Peyer's patch (tissue), 4 donors: Measurements from ENCODE around the gene ARHGAP26. TPM values are rescaled to one million over a fixed set of nuclear protein-coding genes. Genes with fewer than 3 reads are reported as not detected.

ENCODE experiments used
- DNase-seq, 3 donors: peaks; one replicate each; pipeline ENCODE4 v3.0.0-alpha.2; 2017 to 2019
- H3K27ac ChIP-seq, 4 donors: fragments of 200-600 bp; sonication (generic); one replicate each; pipeline ENCODE4 v1.5.1; 2016 to 2019
- H3K27me3 ChIP-seq, 2 donors: fragments of 200-600 bp; sonication (generic); one replicate each; pipeline ENCODE4 v1.5.1; 2019
- H3K36me3 ChIP-seq, 3 donors: fragments of 200-600 bp; sonication (generic); one replicate each; pipeline ENCODE4 v1.5.1; 2016 to 2019
- H3K4me1 ChIP-seq, 4 donors: fragments of 200-600 bp; sonication (generic); one replicate each; pipeline ENCODE4 v1.5.1; 2016 to 2019
- H3K4me3 ChIP-seq, 4 donors: fragments of 200-600 bp; sonication (generic); 1 replicate in 3 of 4; 2 replicates in 1 of 4; pipeline ENCODE4 v1.5.1; 2016 to 2019; ENCODE audit warnings: mild to moderate bottlenecking in 1 of 4
- H3K9me3 ChIP-seq, 4 donors: fragments of 200-600 bp; sonication (generic); one replicate each; pipeline ENCODE4 v1.5.1; 2016 to 2019; ENCODE audit warnings: mild to moderate bottlenecking in 1 of 4
- CTCF ChIP-seq, 6 experiments: fragments of 450-650 bp in 4 of 6; fragments of 200-600 bp in 2 of 6; sonication (generic) in 1 of 6; IDR thresholded peaks; one replicate each; pipeline ENCODE4 v1.5.1; 2017 to 2019; ENCODE audit warnings: antibody characterized with exemption in 6 of 6, mild to moderate bottlenecking in 3 of 6, moderate library complexity in 1 of 6
- POLR2A ChIP-seq, 2 donors: fragments of 450-650 bp; IDR thresholded peaks; one replicate each; pipeline ENCODE4 v1.5.1; 2017; ENCODE audit warnings: antibody characterized with exemption in 2 of 2, mild to moderate bottlenecking in 2 of 2, moderate library complexity in 2 of 2
- total RNA-seq, 4 donors: library from RNA; depleted of rRNA; stranded (reverse); fragments of >200 nt; gene quantifications; one replicate each; pipeline ENCODE4 v1.1.0, GENCODE V29; 2016

The ARHGAP26 gene
- total RNA-seq, 4 donors from 2014 or later: 60.1 to 180 (median 126) TPM

GRCh38 chr5:143208781-143209510 lies 438.8 kb downstream of the ARHGAP26 start:
- H3K4me1 ChIP-seq: peaks cover 0 to 8% (median 0%) of the 10 kb centered on the region in 4 donors
- no peak overlapping the region for H3K27ac ChIP-seq
- H3K36me3 ChIP-seq: no peaks in the 10 kb centered on the region
- TF ChIP-seq POLR2A (IDR thresholded peaks at IDR 0.05) (no peak), CTCF (IDR thresholded peaks at IDR 0.05) (peak in 1 of 6 experiments; percentile 6)
- no peak overlapping the region for H3K4me3 ChIP-seq
- no peak for DNase-seq
- H3K9me3 ChIP-seq: no peaks in the 10 kb centered on the region
- H3K27me3 ChIP-seq: no peaks in the 10 kb centered on the region

- DNase-seq: no peak
- Histone ChIP-seq H3K4me3 (no peak overlapping the region), H3K4me1 (peaks cover 0 to 8% (median 0%) of the 10 kb centered on the region in 4 donors), H3K27me3 (no peaks in the 10 kb centered on the region), H3K27ac (no peak overlapping the region), H3K36me3 (peaks cover 0 to 9% (median 0%) of the 10 kb centered on the region in 3 donors), H3K9me3 (no peaks in the 10 kb centered on the region)
- TF ChIP-seq POLR2A (IDR thresholded peaks at IDR 0.05) (no peak), CTCF (IDR thresholded peaks at IDR 0.05) (no peak)
Measured at GRCh38 chr5:143209881-143210395, 439.8 kb downstream of the ARHGAP26 start.

GRCh38 chr5:143210576-143210975 lies 440.4 kb downstream of the ARHGAP26 start:
- Histone ChIP-seq H3K27me3 (no peaks in the 10 kb centered on the region), H3K9me3 (no peaks in the 10 kb centered on the region), H3K4me3 (no peak overlapping the region), H3K36me3 (peaks cover 0 to 11% (median 0%) of the 10 kb centered on the region in 3 donors), H3K27ac (no peak overlapping the region), H3K4me1 (peaks cover 0 to 8% (median 0%) of the 10 kb centered on the region in 4 donors)
- TF ChIP-seq POLR2A (IDR thresholded peaks at IDR 0.05): no peak
- no peak for TF ChIP-seq CTCF (IDR thresholded peaks at IDR 0.05)
- no peak for DNase-seq

GRCh38 chr5:143212261-143212660 lies 442.1 kb downstream of the ARHGAP26 start:
- no peaks in the 10 kb centered on the region for H3K9me3 ChIP-seq
- no peak for DNase-seq
- no peak for TF ChIP-seq POLR2A (IDR thresholded peaks at IDR 0.05)
- no peak for TF ChIP-seq CTCF (IDR thresholded peaks at IDR 0.05)
- no peak overlapping the region for H3K27ac ChIP-seq
- peaks cover 0 to 5% (median 0%) of the 10 kb centered on the region in 4 donors for H3K4me1 ChIP-seq
- no peaks in the 10 kb centered on the region for H3K27me3 ChIP-seq
- H3K4me3 ChIP-seq: no peak overlapping the region
- peaks cover 0 to 17% (median 0%) of the 10 kb centered on the region in 3 donors for H3K36me3 ChIP-seq

GRCh38 chr5:143213231-143213850 lies 443.2 kb downstream of the ARHGAP26 start:
- Histone ChIP-seq H3K27ac (no peak overlapping the region), H3K9me3 (no peaks in the 10 kb centered on the region), H3K27me3 (no peaks in the 10 kb centered on the region), H3K36me3 (peaks cover 0 to 17% (median 0%) of the 10 kb centered on the region in 3 donors), H3K4me3 (no peak overlapping the region), H3K4me1 (peaks cover 0 to 3% (median 0%) of the 10 kb centered on the region in 4 donors)
- no peak for DNase-seq
- TF ChIP-seq CTCF (IDR thresholded peaks at IDR 0.05) (no peak), POLR2A (IDR thresholded peaks at IDR 0.05) (no peak)
